Fibroblast of lung (primary cell): Measurements from ENCODE around the gene COBL. TPM values are rescaled to one million over a fixed set of nuclear protein-coding genes. Genes with fewer than 3 reads are reported as not detected.
A peak's percentile ranks its signal among the peaks of the same experiment; 100 is the strongest.

Experiments used
- DNase-seq, 2 donors: peaks; one replicate each; pipeline versions ENCODE4 v3.0.0 to v3.0.0-alpha.2; 2010; ENCODE audit warnings: low read depth in 2 of 2
- H2AFZ ChIP-seq: 2 replicates; pipeline ENCODE4 v1.5.1; 2012; ENCODE audit warnings: low read length, control low read depth, inconsistent platforms
- H3K27ac ChIP-seq: 2 replicates; pipeline ENCODE4 v1.5.1; 2011; ENCODE audit warnings: low read length, control low read depth; ENCODE audit not compliant: insufficient read depth
- H3K27me3 ChIP-seq: 2 replicates; pipeline ENCODE4 v1.5.1; 2011; ENCODE audit warnings: mild to moderate bottlenecking, low read length; ENCODE audit not compliant: control insufficient read depth, insufficient read depth
- H3K36me3 ChIP-seq: 2 replicates; pipeline ENCODE4 v1.5.1; 2011; ENCODE audit warnings: low read length; ENCODE audit not compliant: control insufficient read depth, insufficient read depth
- H3K4me1 ChIP-seq: 2 replicates; pipeline ENCODE4 v1.5.1; 2011; ENCODE audit warnings: low read length; ENCODE audit not compliant: control insufficient read depth, insufficient read depth; ENCODE audit errors: extremely low read depth
- H3K4me2 ChIP-seq: 2 replicates; pipeline ENCODE4 v1.5.1; 2011; ENCODE audit warnings: low read length, control low read depth; ENCODE audit not compliant: insufficient read depth; ENCODE audit errors: extremely low read depth
- H3K4me3 ChIP-seq, 4 experiments: fragments of 200-600 bp in 1 of 4; sonication (generic) in 1 of 4; replicated peaks in 1 of 4; 2 replicates each; pipeline ENCODE4 v1.5.1; 2011 to 2016; ENCODE audit warnings: low read length in 4 of 4, low read depth in 3 of 4, mild to moderate bottlenecking in 3 of 4, control low read depth in 2 of 4, inconsistent platforms in 1 of 4, mixed read lengths in 1 of 4; ENCODE audit not compliant: insufficient read depth in 1 of 4; ENCODE audit errors: control extremely low read depth in 1 of 4
- H3K79me2 ChIP-seq: 2 replicates; pipeline ENCODE4 v1.5.1; 2012; ENCODE audit warnings: mild to moderate bottlenecking, low read length, inconsistent platforms; ENCODE audit not compliant: control insufficient read depth, insufficient read depth
- H3K9ac ChIP-seq: 2 replicates; pipeline ENCODE4 v1.5.1; 2011; ENCODE audit warnings: mild to moderate bottlenecking, low read length, control low read depth; ENCODE audit not compliant: insufficient read depth
- H3K9me3 ChIP-seq: 2 replicates; pipeline ENCODE4 v1.5.1; 2012; ENCODE audit warnings: low read depth, low read length; ENCODE audit not compliant: control insufficient read depth, insufficient read depth
- H4K20me1 ChIP-seq: 2 replicates; pipeline ENCODE4 v1.5.1; 2011; ENCODE audit warnings: low read length; ENCODE audit not compliant: control insufficient read depth, insufficient read depth; ENCODE audit errors: extremely low read depth
- CTCF ChIP-seq, 2 donors: IDR thresholded peaks in 1 of 2; conservative IDR thresholded peaks in 1 of 2; 1 replicate in 1 of 2; 2 replicates in 1 of 2; pipeline ENCODE4 v1.5.1; 2011 to 2012; ENCODE audit warnings: low read length in 2 of 2, control low read depth in 1 of 2, inconsistent platforms in 1 of 2, low read depth in 1 of 2, mild to moderate bottlenecking in 1 of 2
- EZH2 ChIP-seq: IDR thresholded peaks from 2 replicates; pipeline ENCODE4 v1.5.1; 2012; ENCODE audit warnings: low read length, control low read depth, mild to moderate bottlenecking; ENCODE audit errors: missing control alignments
- polyA minus RNA-seq: library from RNA; depleted of rRNA, polyadenylated mRNA; stranded (reverse); fragments of >200 nt; gene quantifications from 2 replicates; pipeline ENCODE4 v1.2.3, GENCODE V29; 2011; ENCODE audit warnings: low replicate concordance
- polyA plus RNA-seq, 2 donors: library from polyadenylated mRNA; depleted of rRNA in 1 of 2; stranded (reverse) in 1 of 2; unstranded in 1 of 2; fragments of >200 nt; gene quantifications; 2 replicates each; pipeline ENCODE4 v1.2.1, GENCODE V29; 2011 to 2012; ENCODE audit warnings: missing spikeins in 1 of 2
- total RNA-seq: library from RNA; depleted of rRNA; stranded (reverse); fragments of >200 nt; gene quantifications from 2 replicates; pipeline ENCODE4 v1.2.1, GENCODE V29; 2014

Gene COBL
- total RNA-seq (0.26 and 0.33 TPM in 2 replicates), polyA plus RNA-seq (0.07 and 0.10 TPM in 2 replicates), polyA minus RNA-seq (0.93 TPM in 1 of 2 replicates, not detected in the other)
- 0.22 TPM in 1 of 2 replicates, not detected in the other for polyA plus RNA-seq (2012)

GRCh38 chr7:51316666-51317581, at the start of gene COBL:
Gene COBL, minus strand, starts transcription at chr7:51316809. Its CDS starts 176 bp downstream, at chr7:51316633.
- peak in 1 of 2 donors; percentile 8 for DNase-seq
- Histone ChIP-seq H3K9me3 (no peaks in the 10 kb centered on the region), H3K4me2 (peak within 1 kb of the TSS; percentile 55), H3K79me2 (no peaks in the 10 kb centered on the region), H3K4me1 (no peaks in the 10 kb centered on the region), H3K27me3 (peaks cover 12% of the 10 kb centered on the region), H3K9ac (no peak within 1 kb of the TSS), H3K4me3 (peak within 1 kb of the TSS in 3 of 4 experiments; percentile 0 to 47 (median 46)), H3K36me3 (no peaks in the 10 kb centered on the region), H2AFZ (no peak within 1 kb of the TSS), H4K20me1 (no peaks in the 10 kb centered on the region), H3K27ac (no peak within 1 kb of the TSS)
- TF ChIP-seq CTCF (conservative IDR thresholded peaks at IDR 0.05 in 1 of 2, IDR thresholded peaks at IDR 0.05 in 1 of 2; ENCODE audit: low read depth in 1 of 2, low read length in 2 of 2) (no peak), EZH2 (no peak)

- Histone ChIP-seq H3K27ac (no peak overlapping the region), H3K36me3 (no peaks in the 10 kb centered on the region), H3K27me3 (no peaks in the 10 kb centered on the region), H3K79me2 (no peaks in the 10 kb centered on the region), H2AFZ (no peak overlapping the region), H3K4me2 (no peak overlapping the region), H3K9me3 (no peaks in the 10 kb centered on the region), H4K20me1 (no peaks in the 10 kb centered on the region), H3K4me3 (no peak overlapping the region), H3K4me1 (no peaks in the 10 kb centered on the region), H3K9ac (no peak overlapping the region)
- TF ChIP-seq CTCF (conservative IDR thresholded peaks at IDR 0.05 in 1 of 2, IDR thresholded peaks at IDR 0.05 in 1 of 2; ENCODE audit: low read depth in 1 of 2, low read length in 2 of 2) (no peak), EZH2 (no peak)
- no peak for DNase-seq
These were observed 49.6 kb upstream of the COBL start for GRCh38 chr7:51366172-51366728.

GRCh38 chr7:51357821-51358220, 41.2 kb upstream of the COBL start:
- no peaks in the 10 kb centered on the region for H4K20me1 ChIP-seq
- H3K9ac ChIP-seq = no peak overlapping the region
- no peak overlapping the region for H2AFZ ChIP-seq
- no peak overlapping the region for H3K27ac ChIP-seq
- no peak overlapping the region for H3K4me2 ChIP-seq
- H3K4me1 ChIP-seq = no peaks in the 10 kb centered on the region
- no peak for TF ChIP-seq CTCF (conservative IDR thresholded peaks at IDR 0.05 in 1 of 2, IDR thresholded peaks at IDR 0.05 in 1 of 2; ENCODE audit: low read depth in 1 of 2, low read length in 2 of 2)
- TF ChIP-seq EZH2 = no peak
- no peaks in the 10 kb centered on the region for H3K27me3 ChIP-seq
- no peak overlapping the region for H3K4me3 ChIP-seq
- no peak for DNase-seq
- H3K79me2 ChIP-seq = no peaks in the 10 kb centered on the region
- no peaks in the 10 kb centered on the region for H3K9me3 ChIP-seq
- H3K36me3 ChIP-seq = no peaks in the 10 kb centered on the region
